GM23338 (cell line): ENCODE results near the gene TK1. TPM values are rescaled to one million over a fixed set of nuclear protein-coding genes. Genes with fewer than 3 reads are reported as not detected.
A peak's percentile ranks its signal among the peaks of the same experiment; 100 is the strongest.

ENCODE experiments used
- ATAC-seq: fragments of 200-7000 bp; cut with Tn5 transposase; 3 replicates; pipeline ENCODE4 v1.9.1; 2020
- DNase-seq: peaks from one replicate; pipeline ENCODE4 v3.0.0-alpha.2; 2015; ENCODE audit warnings: low spot score
- H2AFZ ChIP-seq: fragments of 200-600 bp; sonication (generic); 2 replicates; pipeline ENCODE4 v1.8.0; 2016; ENCODE audit warnings: antibody characterized with exemption, mild to moderate bottlenecking, moderate library complexity
- H3F3A ChIP-seq: fragments of 200-600 bp; sonication (generic); replicated peaks from 2 replicates; pipeline ENCODE4 v1.8.0; 2017; ENCODE audit warnings: antibody characterized with exemption, mixed run types, low read depth
- H3K27ac ChIP-seq: fragments of 200-600 bp; sonication (generic); 2 replicates; pipeline ENCODE4 v1.6.1; 2016; ENCODE audit warnings: low read depth
- H3K27me3 ChIP-seq: fragments of 200-600 bp; sonication (generic); 2 replicates; pipeline ENCODE4 v1.8.0; 2016; ENCODE audit warnings: mild to moderate bottlenecking, mixed run types, moderate library complexity; ENCODE audit not compliant: insufficient read depth
- H3K36me3 ChIP-seq: fragments of 200-600 bp; sonication (generic); 2 replicates; pipeline ENCODE4 v1.8.0; 2016; ENCODE audit warnings: mild to moderate bottlenecking; ENCODE audit not compliant: insufficient read depth
- H3K4me1 ChIP-seq: fragments of 200-600 bp; sonication (generic); 2 replicates; pipeline ENCODE4 v1.8.0; 2016; ENCODE audit warnings: mild to moderate bottlenecking, moderate library complexity; ENCODE audit not compliant: insufficient read depth
- H3K4me2 ChIP-seq: fragments of 200-600 bp; sonication (generic); 2 replicates; pipeline ENCODE4 v1.7.1; 2017; ENCODE audit warnings: mixed run types
- H3K4me3 ChIP-seq: fragments of 200-600 bp; sonication (generic); 2 replicates; pipeline ENCODE4 v1.6.1; 2016; ENCODE audit warnings: mixed run types
- H3K79me2 ChIP-seq: fragments of 200-600 bp; sonication (generic); replicated peaks from 2 replicates; pipeline ENCODE4 v1.8.0; 2017; ENCODE audit warnings: mild to moderate bottlenecking; ENCODE audit not compliant: insufficient read depth
- H3K9me2 ChIP-seq: fragments of 200-600 bp; sonication (generic); 2 replicates; pipeline ENCODE4 v1.8.0; 2017; ENCODE audit not compliant: insufficient read depth
- H4K20me1 ChIP-seq: fragments of 200-600 bp; sonication (generic); replicated peaks from 2 replicates; pipeline ENCODE4 v1.8.0; 2017; ENCODE audit warnings: mild to moderate bottlenecking; ENCODE audit not compliant: insufficient read depth
- H3K27ac Mint-ChIP-seq: 2 replicates; pipeline ENCODE4 v1.8.0; 2020; ENCODE audit warnings: inconsistent platforms, mild to moderate bottlenecking, moderate library complexity, mixed read lengths
- H3K27me3 Mint-ChIP-seq: 3 replicates; pipeline ENCODE4 v1.8.0; 2022; ENCODE audit warnings: low read depth, mild to moderate bottlenecking, moderate library complexity, mixed read lengths, inconsistent platforms; ENCODE audit not compliant: insufficient read depth, poor library complexity
- H3K36me3 Mint-ChIP-seq: 3 replicates; pipeline ENCODE4 v1.8.0; 2021; ENCODE audit warnings: low read depth, mild to moderate bottlenecking, inconsistent platforms, moderate library complexity, mixed read lengths
- H3K4me1 Mint-ChIP-seq: 3 replicates; pipeline ENCODE4 v1.8.0; 2020; ENCODE audit warnings: mild to moderate bottlenecking, inconsistent platforms, mixed read lengths
- H3K4me3 Mint-ChIP-seq: 3 replicates; pipeline ENCODE4 v1.8.0; 2021; ENCODE audit warnings: moderate library complexity, mild to moderate bottlenecking, inconsistent platforms, mixed read lengths
- H3K9me3 Mint-ChIP-seq: 3 replicates; pipeline ENCODE4 v1.8.0; 2020; ENCODE audit warnings: moderate library complexity, mild to moderate bottlenecking, inconsistent platforms, mixed read lengths
- CREB1 ChIP-seq: fragments of 250-450 bp; sonication (Bioruptor Pico); IDR thresholded peaks from 2 replicates; pipeline ENCODE4 v1.5.0; 2020; ENCODE audit warnings: low read depth, mild to moderate bottlenecking, moderate library complexity
- CTCF ChIP-seq, 2 experiments: fragments of 200-600 bp in 1 of 2; sonication (generic) in 1 of 2; conservative IDR thresholded peaks; 2 replicates each; pipeline versions ENCODE4 v1.5.1 to v1.6.1; 2016 to 2017; ENCODE audit warnings: antibody characterized with exemption in 2 of 2, low read depth in 2 of 2, mild to moderate bottlenecking in 2 of 2, moderate library complexity in 1 of 2
- EZH2 ChIP-seq: fragments of 200-600 bp; sonication (generic); IDR thresholded peaks from one replicate; pipeline ENCODE4 v1.8.0; 2017; ENCODE audit warnings: antibody characterized with exemption, mild to moderate bottlenecking, low read depth; ENCODE audit not compliant: unreplicated experiment
- EZH2phosphoT487 ChIP-seq: fragments of 200-600 bp; sonication (generic); IDR thresholded peaks from one replicate; pipeline ENCODE4 v1.8.1; 2018; ENCODE audit warnings: antibody characterized with exemption; ENCODE audit not compliant: unreplicated experiment
- JUNB ChIP-seq: IDR thresholded peaks from one replicate; pipeline ENCODE4 v1.6.1; 2016; ENCODE audit warnings: antibody characterized with exemption; ENCODE audit not compliant: unreplicated experiment
- NANOG ChIP-seq: IDR thresholded peaks from 2 replicates; pipeline ENCODE4 v1.6.1; 2016; ENCODE audit warnings: antibody characterized with exemption, borderline replicate concordance
- POLR2AphosphoS5 ChIP-seq: IDR thresholded peaks from 2 replicates; pipeline ENCODE4 v1.6.1; 2016; ENCODE audit warnings: antibody characterized with exemption, low read depth
- REST ChIP-seq: IDR thresholded peaks from one replicate; pipeline ENCODE4 v1.6.1; 2018; ENCODE audit warnings: antibody characterized with exemption; ENCODE audit not compliant: unreplicated experiment
- STAT1 ChIP-seq: IDR thresholded peaks from one replicate; pipeline ENCODE4 v1.6.1; 2016; ENCODE audit warnings: antibody characterized with exemption; ENCODE audit not compliant: unreplicated experiment
- ZNF114 ChIP-seq: fragments of 250-450 bp; sonication (Bioruptor Pico); IDR thresholded peaks from 2 replicates; pipeline ENCODE4 v1.5.0; 2020; ENCODE audit warnings: mild to moderate bottlenecking, moderate library complexity
- ZNF331 ChIP-seq: fragments of 250-450 bp; sonication (Bioruptor Pico); IDR thresholded peaks from 2 replicates; pipeline ENCODE4 v1.5.0; 2020; ENCODE audit warnings: low read depth, mild to moderate bottlenecking, moderate library complexity
- polyA plus RNA-seq: library from polyadenylated mRNA; unstranded; fragments of >200 nt; fragmentation: Nextera tagmentation; extraction: Ambion mirVana; gene quantifications from 2 replicates; pipeline ENCODE4 v1.2.1, GENCODE V29; 2016
- total RNA-seq: library from RNA; depleted of rRNA; stranded (reverse); fragments of >200 nt; shearing (Covaris generic); gene quantifications from 2 replicates; pipeline ENCODE4 v1.2.3, GENCODE V29; 2014
- TF ChIP-seq, protein P1 (sequence below): fragments of 250-450 bp; sonication (Bioruptor Pico); IDR thresholded peaks from 2 replicates; pipeline ENCODE4 v1.5.0; 2020; ENCODE audit warnings: mild to moderate bottlenecking, moderate library complexity
- TF ChIP-seq, protein P2 (sequence below): IDR thresholded peaks from 2 replicates; pipeline ENCODE4 v1.6.1; 2016; ENCODE audit warnings: antibody characterized with exemption

The TK1 gene
- total and polyA plus RNA-seq, 2 experiments from 2014 or later, result 74.5 to 84.4 TPM

GRCh38 chr17:78147315-78147998, 39.4 kb downstream of the TK1 start:
- Mint-ChIP-seq H3K27me3 (peaks cover 2% of the 10 kb centered on the region), H3K4me1 (peaks cover 5% of the 10 kb centered on the region; the same call in 1 of the 3 replicates), H3K9me3 (no peaks in the 10 kb centered on the region; the same call in 2 of the 3 replicates), H3K36me3 (no peaks in the 10 kb centered on the region), H3K4me3 (no peak overlapping the region), H3K27ac (no peak overlapping the region)
- Histone ChIP-seq H3K9me2 (no peaks in the 10 kb centered on the region), H3K4me3 (no peak overlapping the region), H2AFZ (peak overlapping the region; percentile 72; the same call in 1 of the 2 replicates), H4K20me1 (no peaks in the 10 kb centered on the region), H3K4me1 (no peaks in the 10 kb centered on the region), H3K4me2 (no peak overlapping the region), H3K27me3 (no peaks in the 10 kb centered on the region), H3K36me3 (no peaks in the 10 kb centered on the region), H3K27ac (no peak overlapping the region), H3F3A (no peaks in the 10 kb centered on the region), H3K79me2 (no peaks in the 10 kb centered on the region)
- no peak for ATAC-seq
- no peak for DNase-seq
- TF ChIP-seq ZNF114 (CRISPR knock-in tag) (no peak), REST (no peak), ZNF331 (CRISPR knock-in tag) (no peak), NANOG (no peak), EZH2phosphoT487 (no peak), STAT1 (no peak), CREB1 (no peak), JUNB (no peak), CTCF (conservative IDR thresholded peaks at IDR 0.05; ENCODE audit: low read depth in 2 of 2) (no peak), EZH2 (no peak), POLR2AphosphoS5 (no peak)
- TF ChIP-seq, protein P1, sequence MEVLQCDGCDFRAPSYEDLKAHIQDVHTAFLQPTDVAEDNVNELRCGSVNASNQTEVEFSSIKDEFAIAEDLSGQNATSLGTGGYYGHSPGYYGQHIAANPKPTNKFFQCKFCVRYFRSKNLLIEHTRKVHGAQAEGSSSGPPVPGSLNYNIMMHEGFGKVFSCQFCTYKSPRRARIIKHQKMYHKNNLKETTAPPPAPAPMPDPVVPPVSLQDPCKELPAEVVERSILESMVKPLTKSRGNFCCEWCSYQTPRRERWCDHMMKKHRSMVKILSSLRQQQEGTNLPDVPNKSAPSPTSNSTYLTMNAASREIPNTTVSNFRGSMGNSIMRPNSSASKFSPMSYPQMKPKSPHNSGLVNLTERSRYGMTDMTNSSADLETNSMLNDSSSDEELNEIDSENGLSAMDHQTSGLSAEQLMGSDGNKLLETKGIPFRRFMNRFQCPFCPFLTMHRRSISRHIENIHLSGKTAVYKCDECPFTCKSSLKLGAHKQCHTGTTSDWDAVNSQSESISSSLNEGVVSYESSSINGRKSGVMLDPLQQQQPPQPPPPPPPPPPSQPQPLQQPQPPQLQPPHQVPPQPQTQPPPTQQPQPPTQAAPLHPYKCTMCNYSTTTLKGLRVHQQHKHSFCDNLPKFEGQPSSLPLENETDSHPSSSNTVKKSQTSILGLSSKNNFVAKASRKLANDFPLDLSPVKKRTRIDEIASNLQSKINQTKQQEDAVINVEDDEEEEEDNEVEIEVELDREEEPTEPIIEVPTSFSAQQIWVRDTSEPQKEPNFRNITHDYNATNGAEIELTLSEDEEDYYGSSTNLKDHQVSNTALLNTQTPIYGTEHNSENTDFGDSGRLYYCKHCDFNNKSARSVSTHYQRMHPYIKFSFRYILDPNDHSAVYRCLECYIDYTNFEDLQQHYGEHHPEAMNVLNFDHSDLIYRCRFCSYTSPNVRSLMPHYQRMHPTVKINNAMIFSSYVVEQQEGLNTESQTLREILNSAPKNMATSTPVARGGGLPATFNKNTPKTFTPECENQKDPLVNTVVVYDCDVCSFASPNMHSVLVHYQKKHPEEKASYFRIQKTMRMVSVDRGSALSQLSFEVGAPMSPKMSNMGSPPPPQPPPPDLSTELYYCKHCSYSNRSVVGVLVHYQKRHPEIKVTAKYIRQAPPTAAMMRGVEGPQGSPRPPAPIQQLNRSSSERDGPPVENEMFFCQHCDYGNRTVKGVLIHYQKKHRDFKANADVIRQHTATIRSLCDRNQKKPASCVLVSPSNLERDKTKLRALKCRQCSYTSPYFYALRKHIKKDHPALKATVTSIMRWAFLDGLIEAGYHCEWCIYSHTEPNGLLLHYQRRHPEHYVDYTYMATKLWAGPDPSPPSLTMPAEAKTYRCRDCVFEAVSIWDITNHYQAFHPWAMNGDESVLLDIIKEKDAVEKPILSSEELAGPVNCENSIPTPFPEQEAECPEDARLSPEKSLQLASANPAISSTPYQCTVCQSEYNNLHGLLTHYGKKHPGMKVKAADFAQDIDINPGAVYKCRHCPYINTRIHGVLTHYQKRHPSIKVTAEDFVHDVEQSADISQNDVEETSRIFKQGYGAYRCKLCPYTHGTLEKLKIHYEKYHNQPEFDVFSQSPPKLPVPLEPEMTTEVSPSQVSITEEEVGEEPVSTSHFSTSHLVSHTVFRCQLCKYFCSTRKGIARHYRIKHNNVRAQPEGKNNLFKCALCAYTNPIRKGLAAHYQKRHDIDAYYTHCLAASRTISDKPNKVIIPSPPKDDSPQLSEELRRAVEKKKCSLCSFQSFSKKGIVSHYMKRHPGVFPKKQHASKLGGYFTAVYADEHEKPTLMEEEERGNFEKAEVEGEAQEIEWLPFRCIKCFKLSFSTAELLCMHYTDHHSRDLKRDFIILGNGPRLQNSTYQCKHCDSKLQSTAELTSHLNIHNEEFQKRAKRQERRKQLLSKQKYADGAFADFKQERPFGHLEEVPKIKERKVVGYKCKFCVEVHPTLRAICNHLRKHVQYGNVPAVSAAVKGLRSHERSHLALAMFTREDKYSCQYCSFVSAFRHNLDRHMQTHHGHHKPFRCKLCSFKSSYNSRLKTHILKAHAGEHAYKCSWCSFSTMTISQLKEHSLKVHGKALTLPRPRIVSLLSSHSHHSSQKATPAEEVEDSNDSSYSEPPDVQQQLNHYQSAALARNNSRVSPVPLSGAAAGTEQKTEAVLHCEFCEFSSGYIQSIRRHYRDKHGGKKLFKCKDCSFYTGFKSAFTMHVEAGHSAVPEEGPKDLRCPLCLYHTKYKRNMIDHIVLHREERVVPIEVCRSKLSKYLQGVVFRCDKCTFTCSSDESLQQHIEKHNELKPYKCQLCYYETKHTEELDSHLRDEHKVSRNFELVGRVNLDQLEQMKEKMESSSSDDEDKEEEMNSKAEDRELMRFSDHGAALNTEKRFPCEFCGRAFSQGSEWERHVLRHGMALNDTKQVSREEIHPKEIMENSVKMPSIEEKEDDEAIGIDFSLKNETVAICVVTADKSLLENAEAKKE (CRISPR knock-in tag), result no peak
- TF ChIP-seq, protein P2, sequence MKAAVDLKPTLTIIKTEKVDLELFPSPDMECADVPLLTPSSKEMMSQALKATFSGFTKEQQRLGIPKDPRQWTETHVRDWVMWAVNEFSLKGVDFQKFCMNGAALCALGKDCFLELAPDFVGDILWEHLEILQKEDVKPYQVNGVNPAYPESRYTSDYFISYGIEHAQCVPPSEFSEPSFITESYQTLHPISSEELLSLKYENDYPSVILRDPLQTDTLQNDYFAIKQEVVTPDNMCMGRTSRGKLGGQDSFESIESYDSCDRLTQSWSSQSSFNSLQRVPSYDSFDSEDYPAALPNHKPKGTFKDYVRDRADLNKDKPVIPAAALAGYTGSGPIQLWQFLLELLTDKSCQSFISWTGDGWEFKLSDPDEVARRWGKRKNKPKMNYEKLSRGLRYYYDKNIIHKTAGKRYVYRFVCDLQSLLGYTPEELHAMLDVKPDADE, result no peak
